Smooth muscle cell of trachea (primary cell): ENCODE measurements around the gene SKIC3. TPM values are rescaled to one million over a fixed set of nuclear protein-coding genes. Genes with fewer than 3 reads are reported as not detected.

ENCODE experiments used
- total RNA-seq: library from RNA; depleted of rRNA; stranded (reverse); fragments of >200 nt; gene quantifications from 2 replicates; pipeline ENCODE4 v1.2.1, GENCODE V29; 2014

Gene SKIC3
- 130 and 190 TPM in 2 replicates for total RNA-seq

GRCh38 chr5:95554647-95555548 is at the start of gene SKIC3, which contains the start of gene ARSK:
Gene SKIC3 (minus strand): TSS chr5:95554977. CDS start chr5:95547150, 7,827 bp downstream.
Gene ARSK (plus strand): TSS chr5:95555101. CDS start chr5:95555279, 178 bp downstream.

Other genes with a start within 250 kb of the SKIC3 start
- gene FAM81B, start 163.6 kb downstream of the SKIC3 start, total RNA-seq, result not detected in 2 replicates
- 11.7 and 12.7 TPM in 2 replicates for gene ARSK, start 124 bp upstream of the SKIC3 start, total RNA-seq
- gene GPR150, start 65.1 kb upstream of the SKIC3 start, total RNA-seq, result 0.29 and 0.66 TPM in 2 replicates
- gene RFESD, start 91.8 kb upstream of the SKIC3 start, total RNA-seq, result 2.2 and 3.1 TPM in 2 replicates
- gene SPATA9, start 128.0 kb upstream of the SKIC3 start, total RNA-seq, result 0.29 and 0.33 TPM in 2 replicates
- gene RHOBTB3, start 176.4 kb upstream of the SKIC3 start, total RNA-seq, result 172 and 187 TPM in 2 replicates